Measurements from ENCODE around the gene PXN.
"Not testable (repeated sequence)": the region's sequence is repeated elsewhere in the genome, so short reads cannot be mapped to it uniquely, and the experiment has no call there.

Gene PXN

GRCh38 chr12:120262852-120263747 is 2.4 kb downstream of the PXN start:
- no peak for DNase-seq

DNA sequence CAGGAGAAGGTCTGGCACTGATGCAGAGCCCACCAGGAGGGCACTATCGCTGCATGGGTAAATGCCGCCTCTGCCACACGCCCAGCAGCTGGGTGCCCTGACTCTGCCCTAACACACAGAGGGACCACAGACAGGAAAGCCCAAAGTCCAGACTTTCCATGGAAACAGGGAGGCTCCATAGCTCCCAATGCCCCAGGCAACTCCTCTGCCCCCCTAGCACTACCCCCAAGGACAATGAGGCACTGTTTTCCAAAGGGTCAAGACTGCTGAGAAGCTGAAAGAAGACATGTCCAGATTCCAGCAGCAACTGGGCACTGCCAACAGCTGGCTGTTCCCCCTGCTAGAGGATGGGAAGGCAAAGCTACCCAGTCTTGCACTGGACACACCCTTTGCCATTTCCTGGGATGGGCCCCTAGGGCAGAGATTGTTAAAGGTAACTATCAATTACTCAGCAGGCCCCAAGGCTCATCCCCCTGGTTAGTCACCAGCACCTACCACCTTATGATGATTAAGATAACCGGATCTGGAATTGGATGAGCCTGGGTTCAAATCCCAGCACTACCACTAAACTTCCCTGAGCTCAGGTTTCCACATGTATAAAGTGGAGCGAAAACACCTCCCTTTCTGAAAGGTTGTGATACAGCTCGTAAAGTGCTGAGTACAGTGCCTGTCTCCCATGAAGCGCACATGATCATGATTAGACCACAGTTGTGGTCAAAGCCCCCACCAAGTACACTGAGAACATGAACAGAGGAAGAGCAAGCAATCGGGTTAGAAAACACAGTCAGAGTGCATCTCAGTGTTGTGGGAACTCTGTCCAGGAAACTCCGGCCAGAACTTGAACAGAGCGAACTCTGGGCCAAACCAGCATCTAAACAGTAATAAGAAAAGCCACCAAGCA is 3.3 kb downstream of the PXN start:
- DNase-seq, result peak in 2 of 5 experiments; percentile 25 to 64

DNA sequence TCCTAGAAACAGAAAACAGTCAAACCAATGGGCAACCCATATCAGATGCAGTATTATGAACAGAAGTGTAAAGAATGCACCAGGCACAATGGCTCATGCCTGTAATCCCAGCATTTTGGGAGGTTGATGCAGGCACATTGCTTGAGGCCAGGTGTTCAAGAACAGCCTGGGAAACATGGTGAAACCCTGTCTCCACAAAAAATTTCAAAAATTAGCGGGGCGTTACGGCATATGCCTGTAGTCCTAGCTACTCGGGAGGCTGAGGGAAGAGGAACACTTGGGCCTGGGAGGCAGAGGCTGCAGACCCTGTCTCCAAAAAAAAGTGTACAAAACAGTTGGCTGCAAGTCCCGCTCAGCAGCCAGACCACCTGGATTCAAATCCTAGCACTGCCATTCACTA is 4.9 kb downstream of the PXN start:
- no peak for DNase-seq

DNA sequence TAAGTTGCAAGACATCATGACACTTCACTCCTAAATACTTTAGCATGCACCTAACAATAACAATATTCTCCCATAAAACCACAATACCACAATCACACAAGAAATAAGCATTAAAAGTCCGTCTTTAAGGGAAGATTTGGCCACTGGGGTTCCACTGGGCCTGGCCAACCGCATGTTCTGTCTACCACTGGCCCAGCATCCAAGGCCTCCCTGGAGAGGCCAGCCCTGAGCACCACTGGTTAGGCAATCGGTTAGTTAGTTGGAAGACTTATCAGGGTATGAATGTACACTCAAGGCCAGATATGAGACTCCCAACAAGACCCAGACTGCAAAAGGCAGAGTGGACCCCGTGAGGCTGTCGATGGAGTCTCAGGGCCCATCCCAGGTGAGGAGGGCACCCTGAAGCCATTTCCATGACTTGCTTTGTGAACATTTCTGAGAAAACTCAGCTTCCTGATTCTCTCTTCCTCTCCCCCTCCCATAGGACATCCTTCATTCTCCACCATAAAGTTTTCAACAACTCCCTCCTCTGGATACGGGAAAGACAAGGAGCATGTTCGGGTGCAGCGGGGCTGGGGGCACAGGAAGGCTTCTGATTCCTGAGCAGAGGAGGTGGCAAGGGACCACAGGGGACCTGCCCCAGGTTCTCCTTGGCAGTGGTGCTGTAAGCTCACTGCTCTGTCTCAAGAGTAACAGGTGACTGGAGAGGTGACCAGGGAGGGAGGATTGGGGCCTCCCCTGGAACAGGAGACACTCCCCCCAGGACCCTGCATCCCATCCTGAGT is 5.9 kb downstream of the PXN start:
- no peak for DNase-seq

DNA sequence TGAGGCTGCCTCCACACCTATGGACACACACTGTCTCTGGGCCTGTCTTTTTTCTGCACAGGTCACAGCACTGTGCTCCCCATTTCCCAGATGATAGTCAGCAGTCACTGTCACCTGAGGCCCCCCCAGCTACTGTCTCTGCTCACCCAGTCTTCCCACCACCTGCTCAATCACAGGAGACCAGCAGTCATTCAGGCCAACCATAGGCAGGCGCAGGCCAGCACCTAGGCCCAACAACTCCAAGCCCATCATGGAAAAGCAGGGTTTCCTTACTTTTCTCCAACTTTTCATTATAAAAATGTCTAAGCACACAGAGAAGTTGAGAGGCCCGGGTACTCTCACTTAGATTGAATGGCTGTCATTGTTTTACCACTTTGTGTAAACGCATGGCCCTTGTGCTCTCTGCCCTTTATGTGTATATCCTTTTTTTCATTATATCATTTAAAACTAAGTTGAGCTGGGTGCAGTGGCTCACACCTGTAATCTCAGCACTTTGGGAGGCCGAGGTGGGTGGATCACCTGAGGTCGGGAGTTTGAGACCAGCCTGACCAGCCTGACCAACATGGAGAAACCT is 7.1 kb downstream of the PXN start:
- no peak for DNase-seq

- no peak for DNase-seq
These were observed 8.3 kb downstream of the PXN start for GRCh38 chr12:120257041-120257821.

- DNase-seq, result no peak
These were observed 10.7 kb downstream of the PXN start for GRCh38 chr12:120254809-120255208.

DNA sequence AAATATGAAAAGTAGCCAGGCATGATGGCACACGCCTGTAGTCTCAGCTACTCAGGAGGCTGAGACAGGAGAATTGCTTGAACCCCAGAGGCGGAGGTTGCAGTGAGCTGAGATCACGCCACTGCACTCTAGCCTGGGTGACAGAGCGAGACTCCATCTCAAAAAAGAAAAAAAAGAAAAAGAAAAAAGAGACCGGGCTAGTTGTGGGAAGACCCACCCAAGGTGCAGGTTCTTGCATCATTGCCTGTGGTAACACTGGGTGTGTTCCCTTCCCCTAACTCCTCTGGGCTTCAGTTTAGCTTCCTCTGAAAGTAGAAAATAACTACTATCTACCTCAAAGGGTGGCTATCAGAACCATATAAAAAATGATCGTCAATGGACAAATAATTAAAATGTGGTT is 12.2 kb downstream of the PXN start:
- DNase-seq, result peak in 3 of 5 experiments; percentile 37 to 80 (median 77)

- DNase-seq, result peak; percentile 31 to 98 (median 71)
These were observed 13.2 kb downstream of the PXN start for GRCh38 chr12:120252071-120252906.

GRCh38 chr12:120251364-120252070 is 14.0 kb downstream of the PXN start:
- DNase-seq, result not testable (repeated sequence)

DNA sequence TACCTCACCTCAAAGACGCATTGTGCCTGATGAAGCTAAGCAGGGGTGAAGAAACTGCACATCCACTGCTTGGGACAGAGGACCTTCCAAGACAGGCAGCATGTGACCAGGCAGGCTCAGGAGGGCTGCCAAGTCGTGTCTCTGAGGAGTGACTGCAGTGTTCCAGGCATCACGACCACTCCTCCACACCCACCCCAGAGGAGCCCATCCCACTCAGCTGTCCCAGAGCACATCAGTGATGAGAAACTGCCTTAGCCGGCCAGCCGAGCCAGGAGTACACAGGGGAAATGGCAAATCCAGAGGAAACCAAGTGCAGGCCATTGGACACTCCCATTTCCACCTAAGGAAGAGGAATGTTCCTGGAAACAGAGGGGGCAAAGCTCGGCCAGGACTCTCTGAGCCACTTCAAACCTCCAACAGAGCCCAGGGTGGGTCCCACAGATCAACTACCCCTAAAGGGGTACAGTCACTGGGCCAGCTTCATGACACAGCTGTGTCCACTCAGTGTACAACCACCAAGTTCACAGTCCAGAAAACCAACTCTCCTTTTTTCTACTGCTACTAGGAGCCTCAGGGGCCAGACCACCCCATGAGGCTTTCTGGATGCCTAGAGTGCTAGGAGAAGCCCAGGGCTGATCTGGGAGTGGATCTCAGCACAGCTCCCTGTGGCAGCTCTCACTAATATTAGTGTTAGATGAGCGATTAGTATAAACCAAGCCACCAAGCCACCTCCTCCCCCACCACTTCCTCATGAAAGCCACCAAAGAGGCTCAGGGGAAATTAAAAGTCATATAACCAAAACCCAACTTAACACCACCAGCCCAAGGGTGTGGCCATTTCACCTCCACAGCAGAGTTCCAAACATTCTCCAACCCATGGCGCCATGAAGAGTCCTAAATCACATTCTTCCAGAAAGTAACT is 15.4 kb downstream of the PXN start:
- DNase-seq, result peak in 3 of 5 experiments; percentile 24 to 86 (median 62)

- DNase-seq, result no peak
These were observed 16.2 kb downstream of the PXN start for GRCh38 chr12:120249266-120249874.

DNA sequence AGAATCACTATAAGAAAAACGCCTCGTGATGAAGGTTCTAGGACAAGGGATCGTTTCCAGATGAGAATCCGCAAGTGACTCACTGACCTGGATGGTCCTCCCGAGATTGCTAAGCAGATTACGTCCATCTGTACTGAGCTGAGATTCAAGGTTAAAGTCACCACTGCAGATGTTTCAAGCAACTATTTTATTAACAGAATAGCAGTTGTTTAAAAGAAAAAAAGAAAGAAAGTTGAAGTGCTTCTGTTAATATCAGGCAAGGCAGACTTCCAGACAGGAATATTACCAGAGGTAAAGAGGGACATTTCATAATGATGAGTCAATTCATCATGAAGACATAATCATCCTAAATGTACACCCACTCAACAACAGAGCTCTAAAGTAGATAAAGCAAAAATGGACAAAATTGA is 17.9 kb downstream of the PXN start:
- no peak for DNase-seq

DNA sequence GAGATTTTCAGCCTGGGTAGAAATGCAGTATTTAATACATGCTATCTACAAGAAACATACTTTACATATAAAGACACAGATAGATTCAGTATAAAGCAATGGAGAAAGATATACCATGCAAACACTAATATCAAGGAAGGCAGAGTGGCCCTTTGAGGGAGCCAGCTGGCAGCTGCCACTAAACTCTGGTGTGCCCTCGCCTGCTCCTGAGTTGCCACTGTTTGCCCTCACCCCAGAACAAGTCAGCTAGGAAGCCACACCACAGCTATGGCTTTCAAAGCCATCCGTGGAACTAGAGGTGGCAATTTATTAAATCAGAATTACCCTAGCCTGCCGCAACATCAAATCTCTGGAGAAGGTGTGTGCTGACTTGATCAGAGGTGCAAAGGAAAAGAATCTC is 18.3 kb downstream of the PXN start:
- DNase-seq, result no peak

DNA sequence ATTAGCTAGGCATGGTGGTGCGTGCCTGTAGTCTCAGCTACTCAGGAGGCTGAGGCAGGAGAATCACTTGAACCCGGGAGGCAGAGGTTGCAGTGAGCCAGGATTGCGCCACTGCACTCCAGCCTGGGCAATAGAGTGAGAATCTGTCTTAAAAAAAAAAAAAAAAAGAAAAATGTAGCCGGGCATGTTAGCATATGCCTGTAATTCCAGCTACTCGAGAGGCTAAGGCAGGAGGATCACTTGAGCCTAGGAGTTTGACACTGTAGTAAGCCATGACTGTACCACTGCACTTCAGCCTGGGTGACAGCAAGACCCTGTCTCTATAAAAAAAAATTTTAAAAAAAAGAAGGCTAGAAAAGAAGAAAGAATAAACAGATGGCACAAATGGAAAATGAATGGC is 18.8 kb downstream of the PXN start:
- DNase-seq, result not testable (repeated sequence)

DNA sequence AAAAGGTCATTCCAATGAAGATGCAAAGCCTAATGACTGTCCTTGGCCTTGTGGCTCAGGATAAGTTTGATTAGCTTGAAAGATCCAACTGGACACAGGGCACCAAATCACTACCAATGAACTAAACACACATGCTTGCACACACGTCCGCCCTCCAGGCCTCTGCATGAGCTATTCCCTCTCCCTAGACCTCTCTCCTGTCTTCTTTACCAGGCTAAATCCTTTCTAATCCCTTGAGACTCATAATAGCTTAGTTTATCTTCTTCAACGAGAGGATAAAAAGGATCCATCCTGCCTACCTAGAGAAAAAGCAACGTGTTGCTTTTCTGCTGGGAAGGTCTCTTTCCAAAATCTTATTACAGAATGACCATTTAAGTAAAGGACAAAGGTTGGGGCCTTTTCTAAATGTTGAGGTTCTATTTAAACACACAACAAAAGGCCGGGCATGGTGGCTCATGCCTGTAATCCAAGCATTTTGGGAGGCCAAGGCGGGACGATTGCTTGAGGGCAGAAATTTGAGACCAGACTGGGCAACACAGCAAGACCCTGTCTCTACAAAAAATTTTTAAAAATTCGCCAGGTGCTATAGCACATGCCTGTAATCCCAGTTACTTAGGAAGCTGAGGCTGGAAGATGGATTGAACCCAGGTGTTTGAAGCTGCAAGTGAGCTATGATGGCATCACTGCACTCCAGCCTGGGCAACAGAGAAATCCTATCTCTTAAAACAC is 22.4 kb downstream of the PXN start:
- DNase-seq, result no peak

- no peak for DNase-seq
These were observed 23.2 kb downstream of the PXN start for GRCh38 chr12:120242275-120242799.

All from T-helper 2 cell (primary cell).